Adrenal gland (tissue), 12 donors: ENCODE results near the gene TMEM19. TPM values are rescaled to one million over a fixed set of nuclear protein-coding genes. Genes with fewer than 3 reads are reported as not detected.

ENCODE experiments used
- DNase-seq, 7 donors: peaks; one replicate each; pipeline ENCODE4 v3.0.0-alpha.2; 2019 to 2020
- H3K27ac ChIP-seq, 5 donors: fragments of 200-600 bp; sonication (generic) in 4 of 5; 1 replicate in 3 of 5; 2 replicates in 2 of 5; pipeline versions ENCODE4 v1.5.1 to v1.8.0; 2016 to 2020; ENCODE audit warnings: mild to moderate bottlenecking in 1 of 5
- H3K27me3 ChIP-seq: fragments of 200-600 bp; 2 replicates; pipeline ENCODE4 v1.8.0; 2021
- H3K36me3 ChIP-seq, 2 donors: fragments of 200-600 bp; replicated peaks in 1 of 2; 1 replicate in 1 of 2; 2 replicates in 1 of 2; pipeline versions ENCODE4 v1.5.1 to v1.8.0; 2018 to 2022
- H3K4me1 ChIP-seq, 2 donors: fragments of 200-600 bp; replicated peaks in 1 of 2; 1 replicate in 1 of 2; 2 replicates in 1 of 2; pipeline versions ENCODE4 v1.5.1 to v1.8.0; 2018 to 2021
- H3K4me3 ChIP-seq, 4 donors: fragments of 200-600 bp; sonication (generic) in 3 of 4; one replicate each; pipeline ENCODE4 v1.5.1; 2016 to 2018
- H3K9me3 ChIP-seq, 3 donors: fragments of 200-600 bp; sonication (generic) in 1 of 3; replicated peaks in 1 of 3; 1 replicate in 2 of 3; 2 replicates in 1 of 3; pipeline versions ENCODE4 v1.5.1 to v1.8.0; 2016 to 2021
- POLR2A ChIP-seq, 2 donors: fragments of 450-650 bp; IDR thresholded peaks; one replicate each; pipeline ENCODE4 v1.6.1; 2017; ENCODE audit warnings: antibody characterized with exemption in 2 of 2, mild to moderate bottlenecking in 2 of 2, moderate library complexity in 1 of 2
- WGBS, 4 donors: extraction: QIAGEN DNeasy Blood & Tissue Kit in 2 of 4; methylation state at CpG; one replicate each; pipeline versions ENCODE4 v1.1.5 to v1.1.7; 2013 to 2017; 5-methylcytosine and 5-hydroxymethylcytosine counted together
- intact Hi-C, 2 donors: fragments of 100-400 bp; cut with DNase I; formaldehyde crosslinking; loops; one replicate each; pipeline versions ENCODE4 v1.14.1 to v1.15.0; 2022 to 2023
- polyA plus RNA-seq, 3 donors: library from polyadenylated mRNA; stranded (reverse); fragments of 200-250 nt in 2 of 3; fragments of 350-450 nt in 1 of 3; fragmentation: Illumina TruSeq in 1 of 3; extraction: RNeasy Lipid Tissue Mini Kit (QIAGEN cat#74804) in 1 of 3; gene quantifications; one replicate each; pipeline ENCODE4 v1.2.3, GENCODE V29; 2013 to 2014
- total RNA-seq, 9 donors: library from RNA; depleted of rRNA in 4 of 9; stranded (reverse); fragments of >200 nt in 4 of 9; fragments of 120-200 nt in 1 of 9; fragmentation: NEBNext Ultra II Directional in 1 of 9; extraction: Animal tissue kit (Norgen Biotek cat#: 25700) in 1 of 9; gene quantifications; one replicate each; pipeline versions ENCODE4 v1.1.0 to v1.2.4, GENCODE V29; 2013 to 2023
- TF ChIP-seq, protein P1 (sequence below), 6 experiments: fragments of 450-650 bp in 4 of 6; fragments of 200-600 bp in 2 of 6; sonication (generic) in 1 of 6; IDR thresholded peaks; 1 replicate in 5 of 6; 2 replicates in 1 of 6; pipeline versions ENCODE4 v1.5.1 to v1.8.0; 2016 to 2021; ENCODE audit warnings: antibody characterized with exemption in 6 of 6, mild to moderate bottlenecking in 2 of 6, moderate library complexity in 1 of 6
- donor health status: healthy with polysubstance abuse.
- donor health status: Bipolar disorder and iron deficiency.
- donor health status: DM: yes; HTN: yes; CAD: no.
- donor health status: DM: no; HTN: no; CAD: no.
- donor health status: DM: no; HTN: no; CAD: no.
- donor health status: DM: yes; HTN: yes; CAD: no.

TMEM19 gene
- total and polyA plus RNA-seq, 12 donors = 2.8 to 22.1 (median 18.1) TPM

DNA sequence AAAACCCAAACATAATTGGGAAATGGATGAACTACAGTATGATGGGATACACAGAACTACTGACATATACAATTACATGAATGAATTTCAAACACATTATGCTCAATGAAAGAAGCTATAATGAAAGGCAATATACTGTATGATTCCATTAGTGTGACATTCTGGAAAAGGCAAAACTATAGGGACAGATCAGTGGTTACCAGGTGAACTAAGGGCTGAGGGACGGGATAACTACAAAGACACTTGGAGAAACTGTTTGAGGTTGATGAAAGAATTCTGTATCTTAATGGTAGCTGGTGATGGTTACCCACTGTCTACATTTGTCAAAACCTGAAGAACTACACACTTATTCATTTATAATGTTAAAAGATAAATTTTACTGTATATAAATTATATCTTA is 30.0 kb upstream of the TMEM19 start:
- intact Hi-C loops = no loop called here
- no peak overlapping the region for H3K4me3 ChIP-seq
- H3K27me3 ChIP-seq = no peaks in the 10 kb centered on the region
- TF ChIP-seq, protein P1, sequence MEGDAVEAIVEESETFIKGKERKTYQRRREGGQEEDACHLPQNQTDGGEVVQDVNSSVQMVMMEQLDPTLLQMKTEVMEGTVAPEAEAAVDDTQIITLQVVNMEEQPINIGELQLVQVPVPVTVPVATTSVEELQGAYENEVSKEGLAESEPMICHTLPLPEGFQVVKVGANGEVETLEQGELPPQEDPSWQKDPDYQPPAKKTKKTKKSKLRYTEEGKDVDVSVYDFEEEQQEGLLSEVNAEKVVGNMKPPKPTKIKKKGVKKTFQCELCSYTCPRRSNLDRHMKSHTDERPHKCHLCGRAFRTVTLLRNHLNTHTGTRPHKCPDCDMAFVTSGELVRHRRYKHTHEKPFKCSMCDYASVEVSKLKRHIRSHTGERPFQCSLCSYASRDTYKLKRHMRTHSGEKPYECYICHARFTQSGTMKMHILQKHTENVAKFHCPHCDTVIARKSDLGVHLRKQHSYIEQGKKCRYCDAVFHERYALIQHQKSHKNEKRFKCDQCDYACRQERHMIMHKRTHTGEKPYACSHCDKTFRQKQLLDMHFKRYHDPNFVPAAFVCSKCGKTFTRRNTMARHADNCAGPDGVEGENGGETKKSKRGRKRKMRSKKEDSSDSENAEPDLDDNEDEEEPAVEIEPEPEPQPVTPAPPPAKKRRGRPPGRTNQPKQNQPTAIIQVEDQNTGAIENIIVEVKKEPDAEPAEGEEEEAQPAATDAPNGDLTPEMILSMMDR (IDR thresholded peaks at IDR 0.05) = no peak
- no peak for TF ChIP-seq POLR2A (IDR thresholded peaks at IDR 0.05)
- 89 to 100% (median 97%) methylated on average over 1 of the region's 1 CpG for WGBS, 4 donors
- H3K4me1 ChIP-seq = peaks cover 10 to 44% of the 10 kb centered on the region in 2 donors
- H3K27ac ChIP-seq = no peak overlapping the region
- no peaks in the 10 kb centered on the region for H3K9me3 ChIP-seq
- peaks cover 0 to 30% of the 10 kb centered on the region in 2 donors for H3K36me3 ChIP-seq
- DNase-seq = no peak

DNA sequence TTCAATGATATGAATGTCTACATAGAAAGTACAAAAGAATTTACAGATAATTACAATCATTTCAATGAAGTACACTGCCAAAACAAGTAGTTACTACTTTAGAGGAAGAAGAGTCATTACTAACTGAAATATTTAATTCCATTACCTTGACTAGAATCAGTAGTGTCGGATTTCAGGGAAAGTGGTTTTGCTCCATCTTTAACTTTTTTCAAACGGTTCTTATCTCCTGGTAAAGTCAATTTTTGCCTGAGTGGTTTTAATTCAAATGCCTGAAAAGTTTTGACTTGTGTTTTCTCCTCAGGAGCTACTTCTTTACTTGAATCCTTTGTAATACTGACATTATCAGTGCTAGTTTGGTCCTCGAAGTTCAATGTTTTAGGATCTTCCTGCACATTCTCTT is 29.1 kb upstream of the TMEM19 start:
- 71 to 77% (median 74%) methylated on average over 3 of the region's 3 CpGs for WGBS, 4 donors

DNA sequence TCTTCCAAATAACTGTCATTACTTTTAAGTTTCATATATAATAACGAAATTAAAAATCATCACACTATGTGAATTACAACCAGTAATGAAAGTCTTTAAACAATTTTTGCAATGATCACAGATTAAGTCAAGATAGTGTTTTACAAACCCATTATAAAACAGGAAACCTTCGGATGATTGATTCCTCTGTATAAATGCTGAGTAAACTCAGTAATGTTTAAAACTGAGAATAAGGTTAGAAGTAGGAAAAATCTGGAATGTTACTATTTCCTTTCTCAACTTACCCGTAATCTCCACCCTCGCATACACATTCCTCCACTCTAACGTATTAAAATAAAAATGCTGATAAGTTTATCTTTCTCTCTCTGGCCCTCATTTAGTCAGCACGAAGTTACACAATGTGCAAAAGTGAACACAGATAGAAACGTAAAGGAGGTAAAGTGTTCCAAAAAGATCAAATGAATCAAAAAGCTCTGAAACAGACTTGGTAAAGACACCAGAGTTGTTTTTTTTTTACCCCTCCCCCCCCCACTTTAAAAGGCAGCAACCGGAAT is 23.8 kb upstream of the TMEM19 start:
- no peak for DNase-seq
- Histone ChIP-seq H3K4me3 (peak overlapping the region in 2 of 4 donors; percentile 13 to 84), H3K27ac (peak overlapping the region in 4 of 5 donors; percentile 94 to 100 (median 98)), H3K4me1 (peaks cover 11 to 38% of the 10 kb centered on the region in 2 donors), H3K27me3 (no peaks in the 10 kb centered on the region), H3K9me3 (no peaks in the 10 kb centered on the region), H3K36me3 (peaks cover 0 to 30% of the 10 kb centered on the region in 2 donors)
- 4 to 7% (median 5%) methylated on average over 8 of the region's 8 CpGs for WGBS, 4 donors
- TF ChIP-seq POLR2A (IDR thresholded peaks at IDR 0.05) = no peak
- TF ChIP-seq, protein P1 (IDR thresholded peaks at IDR 0.05) = no peak
- intact Hi-C loops = loop anchor here in 1 of 2 donors (10.0 kb wide), 1 partner anchor 93 kb away; the partner anchor contains the start of gene RAB21

More for the DNA sequence above, 29.1 kb upstream of the TMEM19 start:
- Histone ChIP-seq H3K4me1 (peaks cover 14 to 45% of the 10 kb centered on the region in 2 donors), H3K27ac (no peak overlapping the region), H3K4me3 (no peak overlapping the region), H3K36me3 (peaks cover 0 to 30% of the 10 kb centered on the region in 2 donors), H3K9me3 (no peaks in the 10 kb centered on the region), H3K27me3 (no peaks in the 10 kb centered on the region)
- intact Hi-C loops = no loop called here
- no peak for DNase-seq
- TF ChIP-seq, protein P1 (IDR thresholded peaks at IDR 0.05) = no peak
- no peak for TF ChIP-seq POLR2A (IDR thresholded peaks at IDR 0.05)

DNA sequence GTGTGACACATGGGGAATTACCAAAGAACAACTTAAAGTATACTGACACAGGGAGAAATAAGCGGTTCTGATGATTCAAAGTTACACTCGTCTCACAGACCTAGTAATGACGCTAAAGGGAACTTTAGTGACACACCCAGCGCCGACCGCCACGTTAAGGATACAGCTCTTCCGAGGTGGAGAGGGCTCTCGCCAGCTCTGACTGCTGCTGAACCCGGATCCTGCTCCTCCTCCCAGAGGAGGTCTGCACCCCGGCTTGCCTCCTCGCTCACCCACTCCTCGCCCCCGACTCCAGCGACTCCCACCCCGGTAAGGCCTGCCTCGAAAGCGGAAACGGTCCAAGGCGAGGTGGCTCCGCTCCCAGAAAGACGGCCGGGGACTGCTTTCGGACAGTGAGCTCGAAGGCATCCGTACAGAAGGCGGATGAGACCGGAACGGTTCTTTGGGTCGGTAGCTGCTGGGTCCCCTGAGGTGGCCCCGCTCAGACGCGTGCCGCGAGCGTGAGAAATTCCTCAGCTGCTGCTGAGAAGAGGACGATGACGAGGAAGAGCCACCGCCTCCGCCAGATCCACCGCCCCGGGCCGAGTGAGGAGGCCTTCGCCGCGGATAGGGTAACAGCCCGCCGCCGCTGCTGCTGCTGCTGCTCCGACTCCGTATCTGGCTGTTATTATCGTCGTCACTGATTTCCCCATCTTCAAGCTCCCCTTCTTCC is 22.9 kb upstream of the TMEM19 start:
- TF ChIP-seq POLR2A (IDR thresholded peaks at IDR 0.05) = peak in 1 of 2 donors; percentile 68
- TF ChIP-seq, protein P1 (IDR thresholded peaks at IDR 0.05) = peak in 1 of 6 experiments; percentile 1

More for the DNA sequence above, 22.9 kb upstream of the TMEM19 start:
- H3K27me3 ChIP-seq = no peaks in the 10 kb centered on the region
- peak overlapping the region; percentile 94 to 100 (median 98) for H3K27ac ChIP-seq
- peak; percentile 65 to 78 (median 70) for DNase-seq
- intact Hi-C loops = loop anchor here in 1 of 2 donors (10.0 kb wide), 1 partner anchor 92 kb away; the partner anchor contains the start of gene RAB21
- peaks cover 0 to 22% of the 10 kb centered on the region in 2 donors for H3K36me3 ChIP-seq
- H3K4me3 ChIP-seq = peak overlapping the region; percentile 65 to 84 (median 82)
- 0% methylated on average over 9 to 53 of the region's 53 CpGs for WGBS, 4 donors
- no peaks in the 10 kb centered on the region for H3K9me3 ChIP-seq
- peaks cover 11 to 35% of the 10 kb centered on the region in 2 donors for H3K4me1 ChIP-seq
